ENCODE results near the gene FBXL13. TPM values are rescaled to one million over a fixed set of nuclear protein-coding genes. Genes with fewer than 3 reads are reported as not detected.
A peak's percentile ranks its signal among the peaks of the same experiment; 100 is the strongest.

Gene FBXL13
- total and polyA plus RNA-seq, 2 of the 8 experiments (the other 6 are each of a cell fraction or from before 2014, with no cell fraction given) = 1.2 to 2.8 TPM

DNA sequence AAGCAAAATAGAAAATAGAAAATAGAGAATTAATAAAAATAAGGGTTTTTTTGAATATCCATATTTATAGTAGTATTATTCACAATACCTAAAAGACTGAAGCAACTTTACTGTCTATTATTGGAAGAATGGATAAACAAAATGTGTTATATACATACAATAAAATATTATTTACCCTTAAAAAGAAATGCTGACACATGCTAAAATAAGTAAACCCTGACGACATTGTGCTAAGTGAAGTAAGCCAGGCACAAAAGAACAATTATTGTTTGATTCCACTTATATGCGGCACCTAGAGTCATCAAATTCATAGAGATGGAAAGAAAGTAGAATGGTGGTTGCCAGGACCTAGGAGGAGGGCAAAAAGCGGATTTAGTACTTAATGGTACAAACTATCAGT lies 122.8 kb downstream of the FBXL13 start:
- no peaks in the 10 kb centered on the region for H3K27me3 ChIP-seq (replicated peaks in 1 of 4; ENCODE audit: control insufficient read depth in 3 of 4, extremely low read depth in 1 of 4, insufficient read depth in 3 of 4, low read length in 3 of 4)
- H3K4me2 ChIP-seq (ENCODE audit: insufficient read depth in 1 of 2, low read depth in 2 of 2, low read length in 2 of 2) = no peak overlapping the region
- H3K56ac ChIP-seq (replicated peaks; ENCODE audit: insufficient read length, low read depth, low read length) = no peak overlapping the region
- H3K9ac ChIP-seq (replicated peaks in 1 of 4; ENCODE audit: extremely low read depth in 1 of 4, low read depth in 3 of 4, low read length in 3 of 4) = no peak overlapping the region
- H3K79me1 ChIP-seq (ENCODE audit: low read depth, low read length) = no peaks in the 10 kb centered on the region
- H3K36me3 ChIP-seq (ENCODE audit: control insufficient read depth in 2 of 4, insufficient read depth in 4 of 4, low read length in 3 of 4) = no peaks in the 10 kb centered on the region
- H4K91ac ChIP-seq (replicated peaks; ENCODE audit: insufficient read length, low read length) = no peak overlapping the region
- H3K23ac ChIP-seq (ENCODE audit: insufficient read length) = no peak overlapping the region
- no peak for DNase-seq (ENCODE audit: low read depth in 1 of 2, low spot score in 2 of 2)
- no peak overlapping the region for H4K8ac ChIP-seq (ENCODE audit: extremely low read depth, insufficient read depth, low read length)
- H2AK5ac ChIP-seq (ENCODE audit: low read depth, low read length) = no peak overlapping the region
- no peak overlapping the region for H2BK20ac ChIP-seq (ENCODE audit: low read length)
- no peak overlapping the region for H3K4ac ChIP-seq (replicated peaks; ENCODE audit: insufficient read length, low read depth, low read length)
- no peak overlapping the region for H2BK15ac ChIP-seq (ENCODE audit: low read length)
- WGBS, 2 experiments (ENCODE audit: extremely low coverage in 1 of 2, insufficient coverage in 1 of 2, insufficient read length in 1 of 2, insufficient replicate concordance in 2 of 2, low coverage in 1 of 2, low lambda C conversion rate in 2 of 2, missing lambda C conversion rate in 1 of 2) = 92% methylated on average over 3 of the region's 3 CpGs; no CpG with 5 or more reads in 1 of the 2 experiments
- H2BK120ac ChIP-seq (replicated peaks; ENCODE audit: low read depth, low read length) = no peak overlapping the region
- no peak overlapping the region for H3K27ac ChIP-seq (ENCODE audit: low read depth, low read length)
- H4K5ac ChIP-seq (ENCODE audit: insufficient read length, low read depth, low read length) = no peak overlapping the region
- no peak overlapping the region for H2BK5ac ChIP-seq (ENCODE audit: low read depth, low read length)
- H3K4me3 ChIP-seq (ENCODE audit: extremely low read depth in 1 of 4, insufficient read depth in 2 of 4, low read depth in 3 of 4, low read length in 4 of 4) = no peak overlapping the region
- no peaks in the 10 kb centered on the region for H3K9me3 ChIP-seq (ENCODE audit: insufficient read depth in 2 of 2, low read depth in 1 of 2, low read length in 1 of 2)
- ChIA-PET POLR2A (ENCODE audit: partially characterized antibody) (no interaction called here), CTCF (ENCODE audit: partially characterized antibody) (no interaction called here)
- H2BK12ac ChIP-seq (ENCODE audit: low read depth, low read length) = no peak overlapping the region
- H4K20me1 ChIP-seq (replicated peaks in 1 of 2; ENCODE audit: control insufficient read depth in 1 of 2, insufficient read depth in 2 of 2, low read length in 2 of 2) = no peaks in the 10 kb centered on the region
- TF ChIP-seq TAF7 (optimal IDR thresholded peaks at IDR 0.05; ENCODE audit: borderline replicate concordance, low read depth, low read length) (no peak), RFX5 (IDR thresholded peaks at IDR 0.05; ENCODE audit: borderline replicate concordance, low read depth, low read length) (no peak), TCF12 (IDR thresholded peaks at IDR 0.05; ENCODE audit: low read depth, low read length) (no peak), CHD2 (IDR thresholded peaks at IDR 0.05; ENCODE audit: low read length) (no peak), JUND (IDR thresholded peaks at IDR 0.05; ENCODE audit: low read length) (no peak), EZH2 (IDR thresholded peaks at IDR 0.05; ENCODE audit: low read depth, low read length, severe bottlenecking) (no peak), POLR2AphosphoS5 (IDR thresholded peaks at IDR 0.05; ENCODE audit: low read depth, low read length) (no peak), BCL11A (IDR thresholded peaks at IDR 0.05; ENCODE audit: low read depth in 2 of 2, low read length in 2 of 2) (no peak), MAFK (IDR thresholded peaks at IDR 0.05; ENCODE audit: low read depth, low read length) (peak; percentile 28; the same call in 1 of the 2 replicates)
- H3K23me2 ChIP-seq (ENCODE audit: low read depth, low read length) = no peaks in the 10 kb centered on the region
- H3K79me2 ChIP-seq (ENCODE audit: control insufficient read depth in 1 of 2, insufficient read depth in 2 of 2, low read length in 2 of 2) = no peaks in the 10 kb centered on the region
- no peak overlapping the region for H3K18ac ChIP-seq (ENCODE audit: extremely low read depth, low read length)
- no peak overlapping the region for H2AFZ ChIP-seq (ENCODE audit: low read length)
- no peak for FAIRE-seq
- H3K4me1 ChIP-seq (replicated peaks in 1 of 4; ENCODE audit: control insufficient read depth in 3 of 4, insufficient read depth in 4 of 4, low read length in 3 of 4) = no peaks in the 10 kb centered on the region
- H3K14ac ChIP-seq (ENCODE audit: insufficient read length) = no peak overlapping the region

Measured in H1 (cell line).